Lung (tissue), 12 donors: ENCODE measurements around the gene PLCL1. TPM values are rescaled to one million over a fixed set of nuclear protein-coding genes. Genes with fewer than 3 reads are reported as not detected.

Experiments used
- ATAC-seq: fragments of 200-7000 bp; cut with Tn5 transposase; one replicate; pipeline ENCODE4 v1.9.1; 2020; ENCODE audit warnings: moderate number of reproducible peaks; ENCODE audit not compliant: insufficient read depth, low FRiP score
- DNase-seq, 3 donors: peaks; one replicate each; pipeline ENCODE4 v3.0.0-alpha.2; 2013 to 2017
- H3K27ac ChIP-seq, 2 donors: one replicate each; pipeline ENCODE4 v1.5.1; 2013; ENCODE audit warnings: mild to moderate bottlenecking in 2 of 2, moderate library complexity in 2 of 2, control low read depth in 1 of 2, inconsistent platforms in 1 of 2, low read depth in 1 of 2, low read length in 1 of 2
- H3K27me3 ChIP-seq, 3 donors: one replicate each; pipeline ENCODE4 v1.5.1; 2013; ENCODE audit warnings: low read length in 2 of 3; ENCODE audit not compliant: control insufficient read depth in 3 of 3, insufficient read depth in 3 of 3
- H3K36me3 ChIP-seq, 4 donors: one replicate each; pipeline ENCODE4 v1.5.1; 2013; ENCODE audit warnings: low read length in 4 of 4, mild to moderate bottlenecking in 1 of 4, moderate library complexity in 1 of 4; ENCODE audit not compliant: control insufficient read depth in 4 of 4, insufficient read depth in 4 of 4
- H3K4me1 ChIP-seq, 5 donors: one replicate each; pipeline ENCODE4 v1.5.1; 2013; ENCODE audit warnings: low read length in 5 of 5, mild to moderate bottlenecking in 2 of 5, moderate library complexity in 1 of 5; ENCODE audit not compliant: control insufficient read depth in 5 of 5, insufficient read depth in 5 of 5
- H3K4me3 ChIP-seq: one replicate; pipeline ENCODE4 v1.5.1; 2013; ENCODE audit warnings: mild to moderate bottlenecking, control low read depth, moderate library complexity
- H3K9ac ChIP-seq, 2 donors: one replicate each; pipeline ENCODE4 v1.5.1; 2013; ENCODE audit warnings: low read length in 2 of 2, control low read depth in 1 of 2; ENCODE audit not compliant: insufficient read depth in 1 of 2
- H3K9me3 ChIP-seq, 4 donors: one replicate each; pipeline ENCODE4 v1.5.1; 2013; ENCODE audit warnings: low read length in 3 of 4, mild to moderate bottlenecking in 1 of 4, moderate library complexity in 1 of 4; ENCODE audit not compliant: control insufficient read depth in 4 of 4, insufficient read depth in 3 of 4
- CTCF ChIP-seq: IDR thresholded peaks from 2 replicates; pipeline ENCODE4 v1.5.1; 2012; ENCODE audit warnings: mild to moderate bottlenecking; ENCODE audit errors: control extremely low read depth, extremely low read depth
- WGBS, 2 donors: extraction: QIAGEN DNeasy Blood & Tissue Kit; methylation state at CpG; one replicate each; pipeline ENCODE4 v1.1.7; 2013; 5-methylcytosine and 5-hydroxymethylcytosine counted together
- polyA plus RNA-seq, 2 donors: library from polyadenylated mRNA; stranded (reverse); fragments of 200-250 nt; gene quantifications; one replicate each; pipeline ENCODE4 v1.2.1, GENCODE V29; 2013
- total RNA-seq, 2 donors: library from RNA; depleted of rRNA in 1 of 2; stranded (reverse); fragments of >200 nt in 1 of 2; gene quantifications; one replicate each; pipeline ENCODE4 v1.2.1, GENCODE V29; 2014 to 2021
- donor health status: control.
- donor health status: control.
- donor health status: Bipolar disorder and iron deficiency.
- donor health status: healthy.
- donor health status: DM: yes; HTN: yes; CAD: no.

Gene PLCL1
- total and polyA plus RNA-seq, 4 donors = 1.1 to 13.0 (median 2.9) TPM

- no peak for DNase-seq
- no peaks in the 10 kb centered on the region for H3K36me3 ChIP-seq
- H3K9ac ChIP-seq = no peak overlapping the region
- H3K4me1 ChIP-seq = peaks cover 0 to 14% (median 0%) of the 10 kb centered on the region in 5 donors
- no peak overlapping the region for H3K27ac ChIP-seq
- TF ChIP-seq CTCF = no peak
- no peak for ATAC-seq
- WGBS, 2 donors = 49 to 92% methylated on average over 2 of the region's 2 CpGs
- H3K9me3 ChIP-seq = no peaks in the 10 kb centered on the region
- no peaks in the 10 kb centered on the region for H3K27me3 ChIP-seq
- H3K4me3 ChIP-seq = no peak overlapping the region
Measured at GRCh38 chr2:198040835-198041234, 236.4 kb downstream of the PLCL1 start.

- no peak for TF ChIP-seq CTCF
- Histone ChIP-seq H3K36me3 (no peaks in the 10 kb centered on the region), H3K4me3 (no peak overlapping the region), H3K4me1 (peaks cover 0 to 11% (median 0%) of the 10 kb centered on the region in 5 donors), H3K9ac (no peak overlapping the region), H3K27me3 (no peaks in the 10 kb centered on the region), H3K9me3 (no peaks in the 10 kb centered on the region), H3K27ac (no peak overlapping the region)
- 0 to 65% methylated on average over 1 of the region's 1 CpG for WGBS, 2 donors
- DNase-seq = no peak
- no peak for ATAC-seq
Measured at GRCh38 chr2:198042189-198042588, 237.8 kb downstream of the PLCL1 start.

GRCh38 chr2:198044777-198045176 lies 240.4 kb downstream of the PLCL1 start:
- Histone ChIP-seq H3K27ac (no peak overlapping the region), H3K4me1 (peaks cover 0 to 8% (median 0%) of the 10 kb centered on the region in 5 donors), H3K9ac (no peak overlapping the region), H3K9me3 (no peaks in the 10 kb centered on the region), H3K4me3 (no peak overlapping the region), H3K27me3 (no peaks in the 10 kb centered on the region), H3K36me3 (no peaks in the 10 kb centered on the region)
- 90 to 97% methylated on average over 2 of the region's 2 CpGs for WGBS, 2 donors
- no peak for ATAC-seq
- DNase-seq = no peak
- TF ChIP-seq CTCF = no peak

- H3K4me1 ChIP-seq = peaks cover 0 to 8% (median 0%) of the 10 kb centered on the region in 5 donors
- DNase-seq = no peak
- no peak for ATAC-seq
- H3K36me3 ChIP-seq = no peaks in the 10 kb centered on the region
- no peaks in the 10 kb centered on the region for H3K9me3 ChIP-seq
- no peak overlapping the region for H3K9ac ChIP-seq
- no peak overlapping the region for H3K4me3 ChIP-seq
- no peak for TF ChIP-seq CTCF
- H3K27ac ChIP-seq = no peak overlapping the region
- no peaks in the 10 kb centered on the region for H3K27me3 ChIP-seq
Measured at GRCh38 chr2:198045227-198045626, 240.8 kb downstream of the PLCL1 start.
